ENCODE results near the gene MAL.
A peak's percentile ranks its signal among the peaks of the same experiment; 100 is the strongest.

MAL gene

GRCh38 chr2:95017071-95017501 lies 8.4 kb upstream of the MAL start:
- DNase-seq, result no peak

- no peak for DNase-seq
Measured at GRCh38 chr2:95017836-95018235, 7.7 kb upstream of the MAL start.

GRCh38 chr2:95018301-95018700 lies 7.2 kb upstream of the MAL start:
- no peak for DNase-seq

- DNase-seq, result no peak
Measured at GRCh38 chr2:95018861-95019550, 6.5 kb upstream of the MAL start.

GRCh38 chr2:95019572-95019971 lies 5.9 kb upstream of the MAL start:
- DNase-seq, result no peak

GRCh38 chr2:95020275-95021022 lies 5.1 kb upstream of the MAL start:
- no peak for DNase-seq

- DNase-seq, result no peak
Measured at GRCh38 chr2:95021023-95021416, 4.5 kb upstream of the MAL start.

- DNase-seq, result no peak
Measured at GRCh38 chr2:95021847-95022246, 3.7 kb upstream of the MAL start.

- DNase-seq, result peak; percentile 69 to 89 (median 84)
Measured at GRCh38 chr2:95022309-95023221, 2.9 kb upstream of the MAL start.

- DNase-seq, result peak in 3 of 4 experiments; percentile 9 to 47 (median 25)
Measured at GRCh38 chr2:95023222-95023597, 2.3 kb upstream of the MAL start.

- no peak for DNase-seq
Measured at GRCh38 chr2:95024371-95024770, 1.1 kb upstream of the MAL start.

- peak in 1 of 4 experiments; percentile 20 for DNase-seq
Measured at GRCh38 chr2:95024960-95025405, 525 bp upstream of the MAL start.

- DNase-seq, result peak in 2 of 4 experiments; percentile 20 to 22
Measured at GRCh38 chr2:95026471-95027368, 1.2 kb downstream of the MAL start.

GRCh38 chr2:95027369-95027720 lies 1.8 kb downstream of the MAL start:
- no peak for DNase-seq

- no peak for DNase-seq
Measured at GRCh38 chr2:95029898-95030341, 4.4 kb downstream of the MAL start.

GRCh38 chr2:95030496-95030895 lies 5.0 kb downstream of the MAL start:
- DNase-seq, result no peak

GRCh38 chr2:95031076-95031725 lies 5.7 kb downstream of the MAL start:
- no peak for DNase-seq

GRCh38 chr2:95031726-95032116 lies 6.2 kb downstream of the MAL start:
- DNase-seq, result no peak

- no peak for DNase-seq
Measured at GRCh38 chr2:95032341-95032740, 6.8 kb downstream of the MAL start.

GRCh38 chr2:95032868-95033603 lies 7.5 kb downstream of the MAL start:
- DNase-seq, result no peak

GRCh38 chr2:95034221-95034620 lies 8.7 kb downstream of the MAL start:
- DNase-seq, result no peak

Data from activated naive CD4-positive, alpha-beta T cell (primary cell).